RCC 7860 (cell line): ENCODE measurements around the gene RSPH6A.
A peak's percentile ranks its signal among the peaks of the same experiment; 100 is the strongest.

Experiments used
- DNase-seq: peaks from one replicate; pipeline ENCODE4 v3.0.0-alpha.2; 2015; ENCODE audit warnings: low spot score
- FAIRE-seq: peaks from 2 replicates; lab custom pipeline; 2012; peaks lifted over from hg19 to GRCh38; lab: Jason Lieb, UNC

Gene RSPH6A

DNA sequence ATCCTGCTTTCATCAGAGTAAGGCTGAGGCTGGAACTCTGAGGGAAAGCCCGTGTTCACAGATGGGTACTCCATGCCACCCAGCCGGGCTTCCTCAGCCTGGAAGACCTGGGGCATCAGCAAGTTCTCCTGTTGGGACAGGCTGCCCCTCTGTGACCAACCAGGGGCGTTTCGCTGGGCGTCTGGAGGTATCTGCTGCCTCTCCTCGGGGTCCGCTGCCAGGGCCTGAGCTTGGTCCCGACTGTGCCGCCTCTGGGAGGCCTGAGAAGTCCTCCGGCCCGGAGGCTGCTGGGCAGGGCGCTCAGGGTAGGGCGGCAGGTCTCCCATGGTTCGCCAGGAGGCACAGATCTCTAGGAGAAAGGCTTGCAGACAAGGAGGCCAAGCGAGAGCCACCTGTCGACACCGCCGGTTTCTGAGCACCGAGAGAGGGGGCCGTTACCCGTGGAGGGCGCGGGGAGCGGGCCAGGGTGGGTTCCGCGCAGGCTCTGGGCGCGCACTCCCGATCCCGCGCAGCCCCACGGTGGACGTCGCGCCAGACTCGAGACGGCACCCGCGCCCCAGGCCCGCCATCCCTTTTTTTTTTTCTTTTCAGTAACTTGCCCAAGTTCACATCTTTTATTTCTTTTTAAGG is at the start of gene RSPH6A:
RSPH6A (minus strand) TSS at position 458 of the 630 bp plus-strand sequence; CDS start at position 326, 132 bp downstream.
- FAIRE-seq (no peak), DNase-seq (no peak)

DNA sequence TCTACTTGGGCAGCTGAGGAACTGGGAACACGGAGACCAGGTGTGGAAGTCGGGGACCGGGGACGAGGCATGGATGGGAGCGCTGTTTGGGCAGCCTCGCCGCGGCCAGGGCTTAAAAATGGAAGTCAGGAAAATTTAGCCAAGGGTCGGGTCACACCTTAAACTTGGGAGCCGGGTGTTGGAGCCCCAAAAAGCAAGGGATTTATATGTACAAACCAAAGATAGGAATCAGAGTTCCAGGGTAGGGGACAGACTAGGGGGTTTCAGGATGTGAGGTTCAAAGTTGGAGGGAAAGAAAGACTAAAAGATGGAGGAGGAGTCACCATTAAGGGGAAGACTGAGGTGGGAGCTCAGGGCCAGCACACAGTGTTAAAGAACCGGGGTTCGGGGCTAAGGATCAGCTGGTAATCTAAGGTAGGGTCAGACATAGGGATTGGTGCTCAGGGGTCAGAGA is 49.5 kb upstream of the RSPH6A start:
- no peak for FAIRE-seq
- no peak for DNase-seq

GRCh38 chr19:45863840-45864628 is 48.9 kb upstream of the RSPH6A start, which contains the start of gene FOXA3:
FOXA3 (plus strand) TSS chr19:45864326; CDS start chr19:45864457, 131 bp downstream.
- DNase-seq (peak; percentile 7), FAIRE-seq (no peak)

DNA sequence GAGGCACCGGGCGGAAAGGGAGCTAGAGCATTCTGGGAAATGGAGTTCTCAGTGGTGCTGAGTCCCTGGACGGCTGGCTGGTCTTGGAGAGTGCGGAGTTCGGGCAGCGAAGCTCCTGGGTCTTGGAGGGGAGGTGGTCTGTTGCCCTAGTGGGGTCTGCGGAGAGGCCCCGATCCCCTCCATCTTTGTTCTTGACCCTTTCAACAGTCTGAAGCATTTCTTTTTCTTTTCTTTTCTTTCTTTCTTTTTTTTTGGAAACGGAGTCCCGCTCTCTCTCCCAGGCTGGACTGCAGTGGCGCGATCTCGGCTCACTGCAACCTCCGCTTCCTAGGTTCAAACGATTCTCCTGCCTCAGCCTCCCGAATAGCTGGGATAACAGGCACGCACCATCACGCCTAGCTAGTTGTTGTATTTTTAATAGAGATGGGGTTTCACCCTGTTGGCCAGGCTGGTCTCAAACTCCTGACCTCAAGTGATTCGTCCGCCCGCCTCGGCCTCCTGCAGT is 48.3 kb upstream of the RSPH6A start:
- FAIRE-seq (no peak), DNase-seq (no peak)

- peak; percentile 92 for DNase-seq
- peak; percentile 79 for FAIRE-seq
Measured at GRCh38 chr19:45862564-45863334, 47.6 kb upstream of the RSPH6A start, which contains the start of gene SYMPK. SYMPK (minus strand) TSS chr19:45863147; CDS start chr19:45854495, 8,652 bp downstream.

GRCh38 chr19:45862271-45862563 is 47.1 kb upstream of the RSPH6A start:
- no peak for FAIRE-seq
- no peak for DNase-seq

DNA sequence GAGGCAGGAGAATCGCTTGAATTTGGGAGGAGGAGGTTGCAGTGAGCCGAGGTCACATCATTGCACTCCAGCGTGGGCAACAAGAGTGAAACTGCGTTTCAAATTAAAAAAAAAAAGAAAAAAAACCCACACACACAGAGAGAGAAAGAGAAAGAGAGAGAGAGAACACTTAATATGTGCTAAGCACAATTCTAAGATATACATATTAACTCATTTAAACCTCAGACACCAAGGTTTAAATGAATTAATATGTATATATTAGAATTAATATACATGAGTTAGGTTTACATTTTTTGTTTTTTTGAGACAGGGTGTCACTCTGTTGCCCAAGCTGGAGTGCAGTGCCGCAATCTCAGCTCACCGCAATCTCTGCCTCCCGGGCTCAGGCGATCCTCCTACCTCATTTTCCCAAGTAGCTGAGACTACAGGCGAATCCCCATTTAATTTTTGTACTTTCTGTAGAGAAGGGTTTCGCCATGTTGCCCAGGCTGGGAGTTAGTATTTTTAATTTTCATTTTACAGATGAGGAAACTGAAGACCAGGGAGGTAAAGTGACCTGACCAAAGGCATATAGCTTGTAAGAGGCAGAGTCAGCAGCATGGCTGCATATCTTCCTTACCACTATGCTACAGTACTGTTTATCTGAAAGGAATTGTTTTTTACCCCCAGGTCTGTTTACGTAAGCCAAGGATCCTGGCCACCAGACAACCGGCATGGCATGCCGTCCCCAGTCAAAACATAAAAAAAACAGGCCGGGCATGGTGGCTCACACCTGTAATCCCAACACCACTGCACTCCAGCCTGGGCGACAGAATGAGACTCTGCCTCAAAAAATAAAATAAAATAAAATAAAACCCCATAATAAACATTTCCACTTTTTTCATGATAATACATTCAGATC is 45.5 kb upstream of the RSPH6A start:
- DNase-seq, result no peak

GRCh38 chr19:45854167-45854778 is 39.2 kb upstream of the RSPH6A start:
- no peak for FAIRE-seq

More for the DNA sequence above, 45.5 kb upstream of the RSPH6A start:
- no peak for FAIRE-seq

DNA sequence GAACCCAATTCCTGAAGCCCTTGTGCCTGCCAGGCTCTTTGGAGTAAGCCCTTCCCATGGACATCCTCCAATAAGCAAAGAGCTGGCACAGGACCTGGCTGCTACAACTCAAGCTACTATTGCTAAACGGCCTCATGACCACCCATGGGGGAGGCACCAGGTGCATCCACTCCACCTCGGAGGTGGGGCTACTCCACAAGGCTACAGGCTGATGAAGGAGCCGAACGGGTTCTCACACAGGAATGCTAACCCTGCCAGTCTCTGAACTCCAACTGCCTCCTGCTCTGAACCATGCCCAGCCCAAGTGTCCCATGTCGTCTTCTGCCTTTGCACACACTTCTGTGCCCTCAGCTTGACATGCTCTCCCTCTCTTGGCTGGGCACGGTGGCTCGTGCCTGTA is 37.9 kb upstream of the RSPH6A start:
- no peak for FAIRE-seq
- no peak for DNase-seq

More at GRCh38 chr19:45854167-45854778, 39.2 kb upstream of the RSPH6A start:
- DNase-seq, result no peak

DNA sequence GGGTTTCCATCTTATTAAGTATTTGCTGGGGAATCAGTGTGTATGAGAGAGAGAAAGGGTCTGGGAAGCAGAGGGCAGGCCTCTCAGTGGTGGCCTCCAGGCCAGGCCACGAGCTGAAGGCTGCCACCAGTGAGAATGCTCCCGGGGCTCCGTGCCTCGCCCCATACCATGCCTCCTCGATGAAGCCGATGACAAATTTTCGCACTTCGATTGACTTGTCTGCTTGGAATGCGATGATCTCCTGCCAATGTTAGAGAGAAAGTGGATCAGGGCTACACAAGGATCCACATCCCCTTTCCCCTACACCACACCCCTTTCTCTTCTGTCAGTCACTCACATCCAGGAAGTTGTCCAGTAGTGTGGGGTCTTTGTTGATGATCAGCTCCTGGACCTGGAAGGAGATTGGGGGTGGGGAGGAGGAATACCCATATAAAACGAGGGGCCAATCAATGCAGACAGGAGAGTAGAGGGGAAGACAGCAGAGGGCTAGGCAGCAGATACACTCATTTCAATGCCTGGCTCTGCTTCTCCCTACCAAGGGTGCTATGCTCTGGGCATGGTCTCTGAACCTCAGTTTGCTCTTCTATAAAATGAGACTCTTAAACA is 37.1 kb upstream of the RSPH6A start:
- FAIRE-seq (no peak), DNase-seq (no peak)

DNA sequence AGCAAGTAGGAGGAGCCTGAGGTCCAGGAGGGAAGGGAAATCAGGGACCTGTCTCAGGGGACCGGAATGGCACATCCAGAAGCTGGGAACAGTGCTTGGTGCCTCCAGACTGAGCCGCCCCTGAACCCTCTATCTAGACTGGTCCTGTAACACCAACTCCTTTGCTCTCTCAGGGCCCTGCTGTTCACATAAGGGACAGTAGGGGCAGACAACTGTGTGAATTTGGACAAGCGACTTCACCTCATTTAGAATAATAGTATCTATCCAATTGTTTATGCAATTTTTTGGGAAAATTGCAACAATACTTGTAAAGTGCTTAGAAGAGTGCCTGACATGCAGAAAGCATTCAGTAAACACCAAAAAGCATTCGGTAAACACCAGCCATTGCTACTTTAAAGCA is 33.8 kb upstream of the RSPH6A start:
- no peak for FAIRE-seq

DNA sequence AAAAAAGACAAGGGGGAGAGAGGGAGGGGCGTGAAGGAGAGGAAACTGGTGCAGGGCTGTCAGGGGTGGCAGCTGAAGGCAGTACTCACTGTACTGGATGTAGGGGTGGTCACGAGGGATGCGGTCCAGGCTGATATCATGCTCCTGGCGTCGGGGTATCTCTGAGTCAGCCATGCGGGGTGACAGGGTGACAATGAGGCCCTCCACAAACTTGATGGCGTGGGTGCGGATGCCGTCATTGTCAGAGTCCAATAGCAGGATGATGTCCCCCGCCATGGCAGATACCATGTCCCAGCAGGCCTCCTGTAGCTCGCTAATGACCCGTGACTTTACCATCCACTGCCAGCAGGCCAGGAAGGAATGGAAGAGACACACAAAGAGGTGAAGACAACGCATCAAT is 32.6 kb upstream of the RSPH6A start:
- no peak for FAIRE-seq
- no peak for DNase-seq

More for the DNA sequence above, 33.8 kb upstream of the RSPH6A start:
- DNase-seq, result no peak

DNA sequence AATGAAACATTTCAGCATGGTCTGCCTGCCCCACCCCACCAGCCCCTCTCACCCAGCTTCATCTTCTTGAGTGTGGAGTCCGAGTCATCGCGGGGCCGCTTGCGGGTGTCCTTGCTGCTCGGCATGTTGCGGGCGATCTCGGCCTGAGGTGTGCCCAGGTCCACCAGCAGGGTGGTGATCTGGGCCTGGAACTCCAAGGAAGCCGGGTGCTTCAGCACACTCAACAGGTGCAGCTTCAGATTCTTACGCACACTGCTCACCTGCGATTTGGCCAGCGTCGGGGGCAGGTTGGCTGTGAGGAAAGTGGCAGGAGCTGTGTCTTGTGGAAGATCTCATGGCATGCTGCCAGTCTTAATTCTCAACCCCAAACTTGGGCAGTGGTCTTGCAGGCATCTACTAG is 27.1 kb upstream of the RSPH6A start:
- FAIRE-seq, result no peak
- DNase-seq, result no peak

GRCh38 chr19:45834970-45835369 is 19.9 kb upstream of the RSPH6A start:
- DNase-seq (no peak), FAIRE-seq (no peak)

DNA sequence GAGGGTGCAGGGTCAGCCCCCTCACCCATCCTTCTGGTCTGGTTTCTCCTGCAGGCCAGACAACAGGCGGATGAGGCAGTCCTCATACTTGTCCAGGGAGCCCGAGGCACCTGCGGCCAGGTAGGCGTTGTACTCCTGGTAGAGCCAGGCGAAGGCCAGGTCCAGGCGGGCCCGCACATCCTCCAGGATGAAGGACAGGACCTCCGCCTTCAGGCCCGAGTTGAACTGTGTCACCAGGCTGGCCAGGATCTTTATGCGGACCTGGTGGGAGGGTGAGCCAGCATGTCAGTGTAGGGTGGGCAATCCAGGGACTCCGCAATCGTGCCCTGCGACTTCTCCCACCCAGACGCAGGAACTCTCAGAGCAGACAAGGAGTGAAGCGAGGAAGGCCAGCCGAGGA is 13.8 kb upstream of the RSPH6A start:
- FAIRE-seq, result no peak
- no peak for DNase-seq

DNA sequence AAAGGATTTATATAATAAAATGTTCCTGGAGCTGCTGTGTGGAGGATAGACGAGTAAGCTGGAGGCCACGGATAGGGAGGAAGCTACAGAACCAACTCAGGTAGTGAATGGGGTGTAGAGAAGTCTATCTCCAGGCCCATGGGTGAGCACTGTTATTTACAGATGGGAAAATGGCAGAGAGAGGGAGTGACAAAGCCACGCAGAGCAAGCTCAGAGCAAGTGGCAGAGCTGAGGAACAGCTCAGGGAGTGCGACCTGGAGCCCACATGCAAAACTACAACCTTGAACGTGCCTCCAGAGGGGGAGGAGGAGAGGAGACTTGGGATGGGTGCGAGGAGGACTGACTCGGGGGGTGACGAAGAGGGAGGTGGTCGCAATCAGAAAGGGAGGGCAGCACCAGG is 13.4 kb upstream of the RSPH6A start:
- FAIRE-seq (no peak), DNase-seq (no peak)

DNA sequence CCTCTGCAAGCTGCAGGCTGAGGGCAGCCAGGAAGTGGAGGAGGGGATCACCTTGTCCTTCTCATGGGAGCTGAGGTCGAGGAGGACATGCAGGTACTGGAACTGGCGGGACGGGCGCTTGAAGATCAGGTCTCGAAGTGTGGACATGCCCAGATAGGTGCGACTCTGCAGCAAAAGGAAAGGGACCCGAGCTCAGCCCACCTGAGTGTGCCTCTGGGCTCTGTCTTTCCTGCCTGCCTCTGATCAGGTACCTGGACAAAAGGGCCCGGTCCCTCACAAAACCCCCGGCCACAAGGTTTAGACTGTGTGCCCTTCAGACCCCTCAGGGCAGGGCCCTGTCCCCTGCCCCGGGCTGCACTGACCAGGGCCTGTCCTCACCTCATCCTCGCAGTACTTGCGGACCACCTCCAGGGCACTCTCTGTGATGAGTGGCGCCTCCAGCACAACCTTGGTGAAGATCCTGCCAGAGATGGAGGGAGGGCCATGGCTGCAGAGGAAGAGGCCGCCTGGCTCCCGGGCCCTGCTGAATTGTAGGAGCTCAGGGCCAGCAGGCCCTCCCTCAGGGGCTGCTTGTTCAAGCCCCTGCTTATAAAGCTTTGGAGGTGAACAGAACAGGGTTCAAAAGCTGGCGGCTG is 12.5 kb upstream of the RSPH6A start:
- DNase-seq (no peak), FAIRE-seq (no peak)

GRCh38 chr19:45826934-45827333 is 11.8 kb upstream of the RSPH6A start:
- FAIRE-seq (no peak), DNase-seq (no peak)
